Measurements from ENCODE around the gene CA5A.
"Not testable (repeated sequence)": the region's sequence is repeated elsewhere in the genome, so short reads cannot be mapped to it uniquely, and the experiment has no call there.

The CA5A gene

DNA sequence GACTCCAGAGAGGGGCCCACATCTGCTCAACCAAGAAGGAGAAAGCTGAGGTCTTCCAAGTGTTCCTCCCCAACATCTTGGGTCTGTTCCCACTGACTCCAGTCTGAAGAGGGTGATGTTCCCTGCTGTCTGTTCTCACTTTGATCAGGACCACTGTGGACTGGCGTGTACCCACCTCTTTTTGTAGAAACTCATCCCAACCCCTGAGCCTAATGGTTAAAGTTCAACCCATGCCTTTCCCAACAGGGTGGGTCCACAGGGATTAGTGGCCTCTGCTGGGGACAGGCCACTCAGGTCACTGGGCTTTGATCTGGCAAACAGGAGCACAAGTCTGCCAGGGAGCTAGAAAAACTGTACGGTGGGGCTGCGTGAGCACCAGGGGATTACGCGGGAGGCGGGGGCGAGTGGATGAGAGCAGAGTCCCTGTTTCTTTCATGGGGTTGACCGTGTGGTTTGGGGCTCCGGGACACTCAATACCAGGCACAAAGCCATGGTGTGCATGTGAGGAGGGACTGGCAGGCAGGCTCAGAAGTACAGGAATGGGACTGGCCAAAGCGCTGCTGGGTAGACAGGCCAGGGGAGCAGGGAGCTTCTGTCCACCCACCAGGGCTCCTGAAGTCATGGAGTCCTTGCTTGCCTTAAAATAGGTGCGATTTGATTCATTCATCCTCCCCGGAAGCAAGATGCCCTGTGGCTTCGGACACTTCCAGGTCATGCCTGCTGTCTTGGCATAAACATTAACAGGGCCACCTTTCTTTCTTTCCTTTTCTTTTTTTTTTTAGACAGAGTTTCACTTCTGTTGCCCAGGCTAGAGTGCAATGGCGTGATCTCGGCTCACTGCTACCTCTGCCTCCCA is at the start of gene CA5A:
Gene CA5A (minus strand): TSS at position 155 of the 856 bp plus-strand sequence. CDS start 79 bp downstream, at position 76.
- DNase-seq (ENCODE audit: low read depth in 2 of 3, low spot score in 1 of 3) = no peak

DNA sequence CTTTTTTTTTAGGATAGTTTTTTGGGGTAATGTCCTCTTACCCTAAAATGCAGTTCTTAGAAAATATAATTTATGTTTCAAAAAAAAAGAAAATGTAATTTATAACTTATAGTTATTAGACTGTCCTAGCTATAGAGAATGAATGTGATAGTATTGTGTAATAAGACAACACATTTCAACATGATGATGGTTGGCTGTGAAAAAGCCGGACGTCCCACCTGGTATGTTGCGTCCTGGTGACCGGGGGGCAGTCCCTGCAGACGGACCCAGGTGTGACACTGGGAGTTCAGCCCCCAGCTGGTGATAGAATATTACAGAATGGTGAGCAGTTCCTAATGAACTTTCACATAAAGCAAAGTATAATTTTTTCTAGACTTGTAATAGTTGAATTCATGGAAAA is 49.2 kb upstream of the CA5A start:
- not testable (repeated sequence) for DNase-seq (ENCODE audit: low read depth in 2 of 3, low spot score in 1 of 3)

DNA sequence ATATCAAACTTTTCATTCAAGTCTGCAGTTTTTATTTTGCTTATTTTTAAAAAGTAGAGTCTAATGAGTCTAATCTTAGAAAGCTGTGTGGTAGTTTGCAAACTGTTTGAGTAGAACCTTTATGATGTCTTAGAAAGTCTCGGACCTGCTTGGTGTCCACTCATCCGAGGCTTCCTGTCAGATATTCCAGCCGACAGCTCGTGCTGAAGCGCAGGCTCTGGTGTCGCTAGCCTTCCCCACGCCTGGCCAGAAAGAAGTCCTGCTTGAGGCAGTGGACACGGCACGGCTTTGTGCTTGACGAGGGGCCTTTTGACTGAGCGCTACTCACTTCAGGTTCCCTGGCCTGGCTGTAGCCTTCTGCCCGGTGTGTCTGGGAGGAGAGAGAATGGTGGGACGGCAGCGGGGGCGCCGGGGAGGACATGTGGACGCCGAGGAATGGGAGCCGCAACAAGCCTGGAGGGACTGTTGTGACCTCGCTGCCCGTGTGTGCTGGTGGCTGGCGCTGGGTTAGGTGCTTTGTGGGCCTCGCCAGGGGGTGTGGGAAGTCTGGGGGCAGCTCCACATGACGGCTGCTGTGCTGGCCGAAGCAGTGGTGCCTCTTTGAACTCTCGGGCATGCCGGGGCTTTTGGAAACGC is 48.4 kb upstream of the CA5A start:
- no peak for DNase-seq (ENCODE audit: low read depth in 2 of 3, low spot score in 1 of 3)

DNA sequence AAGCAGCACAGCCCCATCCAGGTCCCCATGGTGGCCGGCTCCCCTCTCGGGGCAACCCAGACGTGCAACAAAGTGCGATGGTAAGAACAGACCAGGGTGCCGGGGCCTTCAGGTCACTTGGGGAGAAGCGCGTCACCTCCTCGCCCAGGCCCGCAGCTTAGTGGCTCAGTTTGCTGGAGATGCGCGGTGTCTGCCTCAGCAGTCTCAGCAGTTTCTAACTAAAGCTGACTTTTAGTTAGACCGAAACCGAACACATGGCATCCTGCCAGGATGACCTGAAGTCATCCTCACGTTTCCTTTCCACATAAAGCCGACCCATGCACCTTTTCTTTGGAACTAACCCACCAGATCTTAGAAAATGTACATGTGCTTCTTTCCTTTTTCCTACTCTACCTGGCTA is 47.9 kb upstream of the CA5A start:
- DNase-seq (ENCODE audit: low read depth in 2 of 3, low spot score in 1 of 3) = peak in 1 of 3 donors; percentile 15

DNA sequence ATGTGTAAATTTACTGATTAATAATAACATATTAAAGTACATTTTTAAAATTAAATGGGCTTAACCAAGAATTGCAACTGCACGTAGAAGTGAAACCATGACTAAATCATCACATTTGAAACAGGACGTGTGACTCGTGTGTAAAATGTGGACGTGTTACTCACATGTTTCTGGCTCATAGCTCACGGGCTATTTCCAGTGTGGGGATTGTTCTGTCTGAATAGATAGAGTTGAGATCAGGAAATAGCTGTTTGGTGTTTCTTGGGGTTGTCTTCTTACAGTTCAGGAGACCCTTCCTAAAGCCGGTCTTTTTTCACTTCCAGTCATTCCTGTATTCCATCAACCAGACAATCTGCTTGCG is 47.4 kb upstream of the CA5A start:
- DNase-seq (ENCODE audit: low read depth in 2 of 3, low spot score in 1 of 3) = peak in 2 of 3 donors; percentile 29 to 40

DNA sequence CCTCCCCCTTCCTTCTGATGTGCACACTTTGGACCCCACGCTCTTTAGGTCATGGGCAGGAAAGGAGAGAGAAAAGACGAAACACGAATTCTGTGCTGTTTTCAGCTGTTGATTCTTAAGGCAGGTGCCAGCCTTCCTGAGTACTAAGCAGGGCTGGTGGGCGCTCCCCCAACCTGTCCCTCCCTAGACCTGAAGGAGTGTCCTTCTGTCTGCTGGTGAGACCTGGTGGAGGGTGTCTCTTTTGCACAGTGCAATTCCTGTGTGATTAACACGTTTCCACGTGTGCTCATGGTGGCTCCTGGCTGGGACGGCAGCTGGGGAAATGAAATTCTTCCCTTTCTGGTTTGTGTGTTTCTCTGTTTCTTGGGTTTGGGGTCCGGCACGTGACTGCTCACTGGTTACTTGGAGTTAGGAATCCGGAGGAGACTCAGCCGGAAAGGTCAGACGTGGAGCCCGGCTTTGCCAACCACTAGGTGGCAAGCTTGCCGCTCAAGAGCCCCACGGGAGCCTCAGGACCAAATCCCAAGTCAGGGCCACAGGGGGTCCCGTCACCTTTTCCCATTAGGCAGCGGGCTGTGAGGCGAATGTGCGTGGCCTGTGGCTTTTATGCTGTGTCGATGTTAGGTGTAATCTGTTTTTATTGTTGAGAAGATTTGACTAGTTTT is 46.9 kb upstream of the CA5A start:
- DNase-seq (ENCODE audit: low read depth in 2 of 3, low spot score in 1 of 3) = not testable (repeated sequence)

DNA sequence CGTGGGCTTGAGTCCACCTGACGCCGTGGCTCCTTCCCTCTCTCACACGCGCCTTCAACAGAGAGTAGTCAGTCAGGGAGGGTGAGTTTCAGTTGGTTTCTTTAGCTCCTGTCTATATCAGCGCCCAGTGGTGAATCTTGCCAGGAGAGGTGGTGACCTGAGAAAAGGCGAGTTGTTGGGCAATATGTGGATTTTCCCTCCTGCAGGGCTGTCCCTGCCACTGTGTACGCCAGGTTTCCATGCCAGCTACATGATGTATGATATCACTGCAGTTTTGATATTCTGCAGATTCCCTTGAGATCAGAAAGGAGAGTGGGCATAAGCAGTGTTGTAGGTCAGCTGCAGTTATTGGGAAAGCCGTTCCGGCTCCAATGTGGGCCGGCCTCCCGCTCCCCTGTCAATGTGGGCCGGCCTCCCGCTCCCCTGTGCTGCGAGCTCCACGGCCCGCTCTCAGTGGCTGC is 46.3 kb upstream of the CA5A start:
- DNase-seq (ENCODE audit: low read depth in 2 of 3, low spot score in 1 of 3) = no peak

DNA sequence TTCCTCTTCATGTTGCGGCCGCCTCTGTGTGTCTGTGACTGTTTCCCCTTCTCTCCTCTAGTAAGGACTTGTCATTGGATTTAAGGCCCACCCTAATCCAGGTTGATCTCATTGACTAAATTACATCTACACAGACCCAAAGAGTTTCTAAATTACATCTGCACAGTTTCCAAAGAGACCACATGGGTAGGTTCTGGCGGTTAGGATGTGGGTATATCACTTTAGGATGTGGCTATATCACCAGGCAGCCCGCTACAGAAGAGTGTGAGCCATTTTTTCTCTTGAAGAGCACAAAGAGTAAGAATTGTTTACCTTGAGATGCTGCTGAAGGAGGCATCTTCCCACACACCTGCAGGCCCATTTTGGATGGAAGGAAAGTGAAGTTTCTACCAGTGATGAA is 45.0 kb upstream of the CA5A start:
- DNase-seq (ENCODE audit: low read depth in 2 of 3, low spot score in 1 of 3) = peak in 1 of 3 donors; percentile 18

DNA sequence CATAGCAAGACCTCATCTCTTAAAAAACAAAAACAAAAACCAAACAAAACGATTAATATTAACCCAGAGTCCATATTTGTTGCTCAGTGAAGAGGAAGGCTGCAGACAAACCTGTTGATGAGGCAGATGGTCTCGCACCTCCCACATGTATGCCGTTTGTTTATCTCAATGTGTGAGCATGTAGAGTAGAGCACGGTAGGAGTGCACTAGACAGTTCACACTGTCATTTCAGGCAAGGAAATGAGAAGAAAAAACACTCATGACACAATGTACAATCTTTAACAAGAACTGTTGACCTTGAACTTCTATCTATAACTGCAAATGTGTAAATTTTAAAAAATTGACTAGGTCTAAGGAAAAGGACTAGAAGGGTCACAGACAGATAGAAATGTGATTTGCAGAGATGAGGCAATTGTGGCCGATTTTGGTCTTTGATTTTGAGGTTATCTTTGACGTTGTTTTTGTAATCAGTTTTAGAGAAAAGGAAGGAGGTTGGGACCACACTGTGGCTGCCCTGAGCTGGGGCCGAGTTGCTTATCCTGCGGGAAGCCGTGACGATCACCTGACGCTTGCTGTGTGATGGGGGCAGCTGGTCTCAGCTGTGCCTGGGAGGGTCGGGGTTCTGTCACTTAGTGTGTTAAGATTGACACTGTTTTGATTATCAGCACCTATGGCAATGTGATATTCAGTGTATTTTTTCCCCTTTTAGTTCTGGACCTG is 43.7 kb upstream of the CA5A start:
- not testable (repeated sequence) for DNase-seq (ENCODE audit: low read depth in 2 of 3, low spot score in 1 of 3)

DNA sequence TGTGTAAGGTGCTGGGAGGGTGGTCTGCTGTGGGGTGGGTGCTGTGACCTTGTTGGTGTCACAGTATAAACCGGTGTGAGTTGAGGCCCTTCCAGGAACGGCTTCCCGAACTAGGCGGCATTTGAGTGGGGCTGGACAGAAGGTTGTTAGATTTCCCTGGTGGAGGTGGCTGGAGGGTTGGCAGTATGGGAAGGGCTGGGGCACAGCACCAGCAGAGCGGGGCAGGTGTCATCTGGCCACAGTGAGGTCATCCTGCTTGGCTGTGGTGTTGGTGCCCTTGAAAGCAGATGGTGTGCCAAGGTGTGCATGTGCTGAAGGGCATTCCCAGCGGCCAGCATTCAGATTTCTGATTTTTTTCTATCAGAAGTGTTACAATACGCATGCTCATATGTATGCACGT is 43.0 kb upstream of the CA5A start:
- DNase-seq (ENCODE audit: low read depth in 2 of 3, low spot score in 1 of 3) = no peak

DNA sequence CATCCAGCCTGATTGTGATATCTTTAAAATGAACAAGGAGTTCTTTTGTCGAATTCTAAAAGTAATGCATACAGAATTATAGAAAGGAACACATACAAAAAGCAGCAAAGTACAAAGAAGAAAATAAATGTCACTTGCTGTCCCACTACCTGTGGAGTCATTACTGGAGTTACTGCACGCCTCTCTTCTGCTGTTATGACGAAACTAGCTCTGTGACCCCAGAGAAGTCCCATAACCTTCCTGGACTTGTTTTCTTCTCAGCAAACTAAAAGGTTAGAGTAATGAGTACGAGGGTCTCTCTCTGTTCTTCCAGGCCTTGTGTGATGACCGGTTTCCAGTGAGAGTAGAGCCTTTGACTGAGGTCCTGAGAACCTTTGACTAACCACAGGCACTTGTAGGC is 41.8 kb upstream of the CA5A start:
- DNase-seq (ENCODE audit: low read depth in 2 of 3, low spot score in 1 of 3) = no peak

DNA sequence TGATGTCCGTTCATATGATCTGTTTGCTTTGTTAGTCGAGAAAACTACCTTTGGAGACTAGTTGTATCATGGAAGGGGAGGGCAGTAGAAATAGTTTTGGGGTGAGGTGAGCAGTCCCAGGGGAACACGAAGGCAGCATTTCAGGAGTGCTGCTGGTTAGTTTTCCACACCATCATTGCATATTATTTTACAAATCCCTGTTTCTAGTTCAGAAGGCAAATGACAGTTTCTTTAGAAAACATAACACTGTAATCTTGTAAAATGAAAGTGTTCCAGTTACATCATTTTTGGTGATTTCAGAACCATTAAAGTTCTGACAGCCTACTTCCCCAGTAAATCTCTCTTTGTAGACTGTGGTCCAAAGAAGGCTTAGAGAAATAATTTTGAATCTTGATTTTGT is 40.3 kb upstream of the CA5A start:
- DNase-seq (ENCODE audit: low read depth in 2 of 3, low spot score in 1 of 3) = no peak

DNA sequence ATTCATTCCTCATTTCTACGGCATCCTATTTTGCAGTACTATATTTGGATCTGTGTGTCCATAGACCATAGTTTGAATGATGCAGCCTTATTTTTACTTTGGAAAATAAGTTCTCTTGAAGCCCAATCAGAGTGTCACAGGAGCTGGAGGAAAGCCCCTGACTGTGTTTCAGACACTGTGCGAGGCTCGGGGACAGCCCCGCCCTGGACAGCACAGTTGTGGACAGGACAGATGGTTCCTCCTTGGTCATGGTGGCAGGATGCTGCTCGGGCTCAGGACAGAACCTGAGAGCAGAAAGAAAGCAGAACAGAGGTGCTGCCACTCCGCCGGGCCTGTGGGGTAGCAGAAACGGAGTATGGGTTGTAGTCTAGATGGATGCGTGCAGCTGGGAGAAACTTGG is 37.8 kb upstream of the CA5A start:
- DNase-seq (ENCODE audit: low read depth in 2 of 3, low spot score in 1 of 3) = no peak

DNA sequence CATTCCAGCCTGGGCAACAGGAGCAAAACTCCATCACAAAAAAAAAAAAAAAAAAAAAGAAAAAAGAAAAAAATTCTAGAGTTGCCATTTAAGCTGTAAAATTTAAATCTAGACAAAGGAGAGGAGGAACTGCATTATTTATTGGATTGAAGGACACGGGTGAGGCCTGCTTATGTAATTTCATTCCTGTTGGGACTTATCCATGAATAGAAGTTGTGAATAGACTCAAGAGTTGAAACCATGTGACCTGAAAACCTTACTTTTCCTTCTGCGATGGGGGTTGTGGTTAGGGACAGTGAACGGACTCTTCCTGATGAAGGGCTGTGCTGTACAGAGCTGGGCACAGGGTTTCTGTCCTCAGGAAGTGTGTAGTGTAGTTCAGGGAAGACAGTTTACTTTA is 37.4 kb upstream of the CA5A start:
- no peak for DNase-seq (ENCODE audit: low read depth in 2 of 3, low spot score in 1 of 3)

DNA sequence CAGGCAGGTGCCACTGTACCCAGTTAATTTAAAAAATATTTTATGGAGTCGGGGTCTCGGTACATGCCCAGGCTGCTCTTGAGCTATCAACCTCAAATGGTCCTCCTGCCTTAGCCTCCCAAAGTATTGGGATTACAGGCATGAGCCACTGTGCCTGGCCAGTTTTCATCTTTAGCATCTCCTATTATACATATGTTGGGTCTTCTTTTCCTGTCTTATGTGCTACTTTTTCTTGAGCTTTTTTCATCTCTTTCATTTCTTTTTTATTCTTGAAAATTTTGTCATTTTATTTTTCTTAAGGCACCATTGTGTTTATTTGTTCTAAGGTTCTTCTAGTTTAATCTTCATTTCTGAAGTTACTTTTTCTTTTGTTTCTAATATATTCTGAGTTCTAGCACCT is 35.6 kb upstream of the CA5A start:
- DNase-seq (ENCODE audit: low read depth in 2 of 3, low spot score in 1 of 3) = no peak

DNA sequence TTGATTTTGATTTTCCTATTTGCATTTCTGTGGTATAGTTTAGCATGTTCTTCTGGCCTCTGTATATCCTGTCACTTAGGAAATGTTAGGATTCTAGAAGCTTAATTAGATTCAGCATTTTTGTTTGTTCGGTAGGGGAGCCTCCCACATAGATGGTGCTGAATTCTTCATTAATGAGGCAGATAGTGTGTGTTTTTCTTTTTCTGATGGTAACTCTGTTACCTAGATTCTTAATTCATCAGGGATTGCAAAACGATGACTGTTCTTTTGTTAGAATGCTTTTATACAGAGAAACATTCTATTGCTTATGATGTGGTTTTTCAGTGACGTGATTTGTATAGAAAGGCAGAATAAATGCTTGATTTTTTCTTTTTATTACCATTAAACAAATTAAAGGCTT is 33.9 kb upstream of the CA5A start:
- no peak for DNase-seq (ENCODE audit: low read depth in 2 of 3, low spot score in 1 of 3)

DNA sequence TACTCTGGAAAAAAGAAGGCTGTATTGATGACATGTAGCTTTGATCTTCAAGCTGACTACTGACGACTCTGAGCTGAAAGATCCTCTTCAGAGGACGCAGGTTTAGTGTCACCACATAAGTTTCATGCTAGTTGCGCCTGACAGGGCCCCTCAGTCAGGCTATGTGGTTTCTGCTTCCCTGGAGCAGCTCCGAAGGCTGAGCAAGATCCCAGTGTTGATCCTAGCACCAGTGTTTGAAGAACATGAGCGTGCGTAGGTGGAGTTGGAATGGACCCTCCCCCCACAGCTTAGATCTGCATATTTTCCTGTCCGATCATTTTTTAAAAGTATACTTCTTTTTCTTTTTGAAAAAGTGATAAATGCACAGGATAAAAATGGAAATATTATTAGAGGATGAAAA is 32.2 kb upstream of the CA5A start:
- no peak for DNase-seq (ENCODE audit: low read depth in 2 of 3, low spot score in 1 of 3)

DNA sequence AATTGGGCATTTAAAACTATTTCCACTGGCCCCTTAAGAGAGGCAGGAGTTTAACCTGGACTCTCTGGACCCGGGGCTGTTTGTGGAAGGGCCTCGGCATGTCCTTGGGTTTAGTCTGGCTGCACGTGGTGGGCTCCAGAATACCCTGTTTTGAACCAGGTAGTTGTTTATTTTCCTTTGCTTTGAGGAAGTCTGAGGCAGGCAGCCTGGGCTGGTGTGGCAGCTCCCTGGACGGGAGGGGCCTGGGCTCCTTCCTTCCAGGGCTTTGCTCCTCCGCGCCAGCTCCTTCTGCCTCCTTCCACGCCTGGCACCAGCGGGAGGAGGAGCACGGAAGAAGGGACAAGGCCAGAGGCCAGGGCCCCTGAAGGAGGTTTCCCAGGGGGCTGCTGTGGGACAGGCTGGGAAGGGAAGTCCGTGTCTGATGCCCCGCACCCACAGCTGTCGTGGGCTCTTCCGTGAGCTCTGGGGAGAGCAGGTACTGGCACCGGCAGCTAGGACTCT is 30.4 kb upstream of the CA5A start:
- no peak for DNase-seq (ENCODE audit: low read depth in 2 of 3, low spot score in 1 of 3)

DNA sequence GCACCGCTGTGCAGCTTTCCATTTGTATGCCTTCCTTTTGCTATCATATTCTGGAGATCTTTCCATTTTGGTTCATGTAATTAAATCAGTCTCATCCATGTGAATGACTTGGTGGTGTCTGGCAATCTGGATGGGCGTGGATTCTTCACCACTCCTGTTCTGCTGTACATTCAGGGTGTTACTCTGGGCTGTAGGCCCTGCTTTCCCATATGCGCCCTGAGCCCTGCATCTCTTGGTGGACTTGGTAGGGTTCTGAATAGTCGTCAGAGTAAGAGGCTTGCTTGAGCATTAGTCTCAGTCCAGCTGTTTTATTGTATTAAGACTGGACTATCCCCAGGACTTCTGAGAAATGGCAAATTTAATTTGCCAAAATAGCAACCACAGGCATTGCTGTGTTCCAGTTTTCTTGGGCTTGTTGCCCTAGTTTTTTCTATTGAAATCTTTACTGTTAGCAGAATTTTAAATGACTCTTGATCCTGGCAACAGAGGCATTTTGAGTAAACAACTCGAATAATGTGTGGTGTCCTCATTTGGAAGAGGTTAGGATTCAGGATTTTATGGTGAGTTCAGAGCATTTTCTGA is 29.8 kb upstream of the CA5A start:
- DNase-seq (ENCODE audit: low read depth in 2 of 3, low spot score in 1 of 3) = no peak

DNA sequence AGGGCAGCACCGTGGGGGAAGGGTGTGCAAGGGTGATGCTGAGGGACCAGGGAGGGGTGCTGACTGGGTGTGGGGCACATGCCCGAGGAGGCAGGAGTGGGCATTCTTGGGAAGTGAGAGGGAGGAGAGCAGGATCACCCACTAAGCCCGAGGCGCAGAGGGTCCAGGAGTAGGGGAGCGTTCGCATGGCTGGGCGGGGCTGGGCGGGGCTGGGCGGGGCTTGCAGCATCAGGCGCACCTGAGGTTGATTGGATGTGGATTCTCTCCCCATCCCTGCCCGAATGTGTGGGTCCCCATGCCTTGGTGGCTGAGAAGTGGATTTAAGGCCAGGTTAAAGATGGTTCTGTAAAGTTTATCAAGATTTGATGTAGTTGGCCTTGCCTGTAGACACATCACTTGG is 29.1 kb upstream of the CA5A start:
- no peak for DNase-seq (ENCODE audit: low read depth in 2 of 3, low spot score in 1 of 3)

All from stimulated activated CD4-positive, alpha-beta T cell treated with anti-CD3 and anti-CD28 coated beads, Interleukin-12 subunit alpha, Interleukin-12 subunit beta, amount 100 ng/mL, for 48 hours (primary cell).